ENCODE measurements around the gene SPIN3.
"Not testable (repeated sequence)": the region's sequence is repeated elsewhere in the genome, so short reads cannot be mapped to it uniquely, and the experiment has no call there.

SPIN3 gene

GRCh38 chrX:56995271-56995994 is at the start of gene SPIN3:
TSS of gene SPIN3 (minus strand) at chrX:56995541. CDS start at chrX:56994947, 594 bp downstream.
- peak within 1 kb of the TSS; percentile 4 to 78 for H3K27ac ChIP-seq
- TF ChIP-seq CTCF (IDR thresholded peaks at IDR 0.05), result no peak
- peak within 1 kb of the TSS; percentile 84 for H3K4me3 ChIP-seq
- peak; percentile 76 for DNase-seq (ENCODE audit: low spot score)

DNA sequence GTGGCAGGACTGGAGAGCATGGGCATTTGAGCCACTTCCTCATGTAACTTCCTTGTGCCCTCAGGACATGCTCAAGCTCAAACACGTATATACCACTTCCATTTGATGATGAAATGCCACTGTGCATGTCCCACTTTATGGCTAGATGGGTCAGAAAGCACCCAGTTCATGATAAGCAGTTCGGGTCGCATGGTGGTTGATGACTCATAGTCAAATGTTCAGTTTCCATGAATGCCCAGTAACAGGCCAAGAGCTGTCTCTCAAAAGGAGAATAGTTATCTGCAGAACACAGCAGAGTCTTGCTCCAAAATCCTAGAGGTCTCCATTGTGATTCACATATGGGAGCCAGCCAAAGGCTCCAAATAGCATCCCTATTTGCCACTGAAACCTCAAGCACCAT is 48.9 kb upstream of the SPIN3 start:
- no peak overlapping the region for H3K4me3 ChIP-seq
- H3K27ac ChIP-seq, result no peak overlapping the region
- DNase-seq (ENCODE audit: low spot score), result no peak
- TF ChIP-seq CTCF (IDR thresholded peaks at IDR 0.05), result no peak

- not testable (repeated sequence) for H3K4me3 ChIP-seq
Measured at GRCh38 chrX:57037265-57037664, 41.9 kb upstream of the SPIN3 start.

GRCh38 chrX:56994375-56995270 is 718 bp downstream of the SPIN3 start:
- peak overlapping the region; percentile 4 to 78 for H3K27ac ChIP-seq
- TF ChIP-seq CTCF (IDR thresholded peaks at IDR 0.05), result no peak
- peak overlapping the region; percentile 84 for H3K4me3 ChIP-seq
- no peak for DNase-seq (ENCODE audit: low spot score)

More at GRCh38 chrX:57037265-57037664, 41.9 kb upstream of the SPIN3 start:
- not testable (repeated sequence) for DNase-seq (ENCODE audit: low spot score); H3K27ac ChIP-seq

GRCh38 chrX:56987741-56988140 is 7.6 kb downstream of the SPIN3 start:
- no peak for TF ChIP-seq CTCF (IDR thresholded peaks at IDR 0.05)
- H3K4me3 ChIP-seq, result no peak overlapping the region
- H3K27ac ChIP-seq, result no peak overlapping the region
- DNase-seq (ENCODE audit: low spot score), result no peak

DNA sequence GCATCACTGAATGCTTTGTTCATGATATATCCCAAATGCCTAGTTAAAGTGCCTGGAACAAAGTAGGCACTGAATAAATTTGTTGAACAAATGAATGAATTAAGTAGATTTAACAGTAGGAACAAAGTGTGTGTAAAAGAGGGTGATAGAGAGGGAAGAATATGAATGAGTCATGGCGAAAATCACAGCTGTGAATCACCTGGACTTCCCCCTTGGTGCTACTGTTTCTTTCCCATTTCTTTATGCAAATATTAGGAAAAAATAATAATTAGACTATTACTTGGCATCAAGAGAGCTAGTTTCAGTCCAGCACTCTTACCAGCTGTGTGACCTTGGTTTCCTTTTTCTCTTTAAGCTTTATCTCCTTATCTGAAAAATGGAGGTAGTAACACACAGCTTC is 9.2 kb downstream of the SPIN3 start:
- DNase-seq (ENCODE audit: low spot score), result no peak
- no peak for TF ChIP-seq CTCF (IDR thresholded peaks at IDR 0.05)

DNA sequence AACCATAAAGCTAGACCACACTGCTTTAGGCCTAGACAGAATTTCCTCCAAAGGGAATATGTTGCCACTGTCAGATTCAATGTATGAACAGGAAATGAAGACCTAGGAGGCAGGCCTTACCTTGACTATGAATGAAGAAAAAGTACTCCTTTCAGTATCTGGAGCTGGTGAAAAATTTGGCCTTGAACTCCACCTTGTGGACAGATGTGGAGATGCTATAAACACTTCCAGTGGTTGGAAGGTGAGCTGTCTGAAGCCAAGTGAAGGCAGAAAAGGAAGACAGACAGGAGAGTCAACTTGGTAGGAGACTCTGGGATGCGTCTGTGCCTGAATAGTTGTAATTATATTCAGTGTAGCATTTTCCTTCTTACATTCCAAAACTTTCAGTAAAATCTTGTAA is 17.2 kb downstream of the SPIN3 start:
- Histone ChIP-seq H3K27ac (no peak overlapping the region), H3K4me3 (no peak overlapping the region)
- no peak for DNase-seq (ENCODE audit: low spot score)
- TF ChIP-seq CTCF (IDR thresholded peaks at IDR 0.05), result peak; percentile 39

More for the DNA sequence above, 9.2 kb downstream of the SPIN3 start:
- H3K27ac ChIP-seq, result no peak overlapping the region
- H3K4me3 ChIP-seq, result no peak overlapping the region
